A549 (cell line): ENCODE results near the gene ELF4. TPM values are rescaled to one million over a fixed set of nuclear protein-coding genes. Genes with fewer than 3 reads are reported as not detected.

Source experiments
- ATAC-seq, 2 experiments: fragments of 200-7000 bp in 1 of 2; fragments of >200 bp in 1 of 2; cut with Nextera tagmentation in 1 of 2; cut with Tn5 transposase in 1 of 2; 3 replicates each; pipeline versions ENCODE4 v1.8.0 to v1.9.1; 2018 to 2020; ENCODE audit warnings: mild to moderate bottlenecking in 1 of 2, moderate library complexity in 1 of 2
- CTCF ChIA-PET: fragments of 300-600 bp; sonication (Branson Sonifier 250); formaldehyde crosslinking; extraction: SDS; loops from one replicate; lab custom pipeline; 2021; ENCODE audit warnings: antibody characterized with exemption, inconsistent platforms; lab: Yijun Ruan, JAX
- POLR2A ChIA-PET: fragments of 350-600 bp; formaldehyde crosslinking; extraction: SDS; loops from one replicate; lab custom pipeline; 2021; ENCODE audit warnings: antibody characterized with exemption, inconsistent platforms; lab: Yijun Ruan, JAX
- DNase-seq, 2 experiments: peaks; one replicate each; pipeline versions ENCODE4 v3.0.0 to v3.0.0-alpha.2; 2011 to 2016; ENCODE audit warnings: low read depth in 1 of 2, low spot score in 1 of 2
- FAIRE-seq: peaks from 2 replicates; lab custom pipeline; 2011; peaks lifted over from hg19 to GRCh38; lab: Jason Lieb, UNC
- H3K27ac ChIP-seq, 2 experiments: fragments of >200 bp; sonication (Bioruptor Twin); formaldehyde crosslinking; 3 replicates each; pipeline ENCODE4 v1.5.1; 2016 to 2017
- H3K4me1 ChIP-seq: fragments of >200 bp; sonication (Bioruptor Twin); formaldehyde crosslinking; 3 replicates; pipeline ENCODE4 v1.6.1; 2016
- H3K4me2 ChIP-seq: fragments of >200 bp; sonication (Bioruptor Twin); formaldehyde crosslinking; 3 replicates; pipeline ENCODE4 v1.6.1; 2016
- H3K4me3 ChIP-seq: fragments of >200 bp; sonication (Bioruptor Twin); formaldehyde crosslinking; 3 replicates; pipeline ENCODE4 v1.5.1; 2016
- H3K9me3 ChIP-seq: fragments of >200 bp; sonication (Bioruptor Twin); formaldehyde crosslinking; 3 replicates; pipeline ENCODE4 v1.6.1; 2016
- BHLHE40 ChIP-seq: IDR thresholded peaks from 2 replicates; pipeline ENCODE4 v1.6.1; 2012; ENCODE audit warnings: low read depth, low read length, inconsistent platforms
- CBX2 ChIP-seq: fragments of 200-600 bp; sonication (generic); IDR thresholded peaks from 2 replicates; pipeline ENCODE4 v1.6.1; 2016; ENCODE audit warnings: low read depth, mild to moderate bottlenecking, borderline replicate concordance
- CBX8 ChIP-seq: fragments of 200-600 bp; sonication (generic); IDR thresholded peaks from 2 replicates; pipeline ENCODE4 v1.6.1; 2016
- CHD2 ChIP-seq: fragments of 150-350 bp; IDR thresholded peaks from 2 replicates; pipeline ENCODE4 v1.6.1; 2014; ENCODE audit warnings: low read length; ENCODE audit not compliant: partially characterized antibody
- EHF ChIP-seq: fragments of 250-450 bp; sonication (Bioruptor Pico); IDR thresholded peaks from 2 replicates; pipeline ENCODE4 v1.5.0; 2020; ENCODE audit warnings: mild to moderate bottlenecking
- FOSL2 ChIP-seq, 2 experiments: fragments of 450-650 bp in 1 of 2; fragments of >200 bp in 1 of 2; sonication (Bioruptor Twin) in 1 of 2; formaldehyde crosslinking; IDR thresholded peaks; 2 replicates each; pipeline versions ENCODE4 v1.5.0 to v1.6.1; 2016 to 2020; ENCODE audit warnings: mild to moderate bottlenecking in 1 of 2, moderate library complexity in 1 of 2
- HDAC2 ChIP-seq: fragments of 200-600 bp; sonication (generic); IDR thresholded peaks from 2 replicates; pipeline ENCODE4 v1.6.1; 2016
- HOXA7 ChIP-seq: fragments of 250-450 bp; sonication (Bioruptor Pico); IDR thresholded peaks from 2 replicates; pipeline ENCODE4 v1.5.0; 2020; ENCODE audit warnings: mild to moderate bottlenecking, moderate library complexity
- HOXB13 ChIP-seq: fragments of 250-450 bp; sonication (Bioruptor Pico); IDR thresholded peaks from 2 replicates; pipeline ENCODE4 v1.5.0; 2020; ENCODE audit warnings: low read depth, mild to moderate bottlenecking, moderate library complexity
- HOXB5 ChIP-seq: fragments of 250-450 bp; sonication (Bioruptor Pico); IDR thresholded peaks from 2 replicates; pipeline ENCODE4 v1.5.0; 2020; ENCODE audit warnings: mild to moderate bottlenecking, moderate library complexity
- JUN ChIP-seq, 2 experiments: fragments of >200 bp; sonication (Bioruptor Twin); formaldehyde crosslinking; IDR thresholded peaks; 2 replicates in 1 of 2; 3 replicates in 1 of 2; pipeline ENCODE4 v1.6.1; 2016 to 2017
- POLR2A ChIP-seq: IDR thresholded peaks from 2 replicates; pipeline ENCODE4 v1.6.1; 2012; ENCODE audit warnings: mild to moderate bottlenecking, low read length
- POLR2AphosphoS2 ChIP-seq: conservative IDR thresholded peaks from 2 replicates; pipeline ENCODE4 v1.6.1; 2012; ENCODE audit warnings: low read length, improper control_type of control experiment, inconsistent platforms
- RAD21 ChIP-seq, 2 experiments: fragments of >200 bp in 1 of 2; sonication (Bioruptor Twin) in 1 of 2; formaldehyde crosslinking in 1 of 2; IDR thresholded peaks in 1 of 2; conservative IDR thresholded peaks in 1 of 2; 2 replicates in 1 of 2; 3 replicates in 1 of 2; pipeline ENCODE4 v1.6.1; 2012 to 2018; ENCODE audit warnings: inconsistent platforms in 1 of 2
- RNF2 ChIP-seq: fragments of 200-600 bp; sonication (generic); IDR thresholded peaks from 2 replicates; pipeline ENCODE4 v1.6.1; 2016; ENCODE audit warnings: low read depth, mild to moderate bottlenecking, antibody characterized with exemption, moderate library complexity, borderline replicate concordance
- SREBF2 ChIP-seq: fragments of 450-650 bp; IDR thresholded peaks from 2 replicates; pipeline ENCODE4 v1.6.1; 2014; ENCODE audit warnings: mild to moderate bottlenecking, moderate library complexity
- TFCP2L1 ChIP-seq: fragments of 250-450 bp; sonication (Bioruptor Pico); IDR thresholded peaks from 2 replicates; pipeline ENCODE4 v1.5.0; 2021; ENCODE audit warnings: mild to moderate bottlenecking
- ZC3H11A ChIP-seq: fragments of 450-650 bp; IDR thresholded peaks from 2 replicates; pipeline ENCODE4 v1.6.1; 2014; ENCODE audit warnings: antibody characterized with exemption, mild to moderate bottlenecking
- ZNF302 ChIP-seq: fragments of 250-450 bp; sonication (Bioruptor Pico); IDR thresholded peaks from 2 replicates; pipeline ENCODE4 v1.9.0; 2021; ENCODE audit warnings: inconsistent platforms, mild to moderate bottlenecking, moderate library complexity
- WGBS: methylation state at CpG from one replicate; pipeline ENCODE4 v1.1.6; 2017; ENCODE audit errors: missing lambda C conversion rate; 5-methylcytosine and 5-hydroxymethylcytosine counted together
- polyA plus RNA-seq, 4 experiments: library from polyadenylated mRNA; depleted of rRNA in 3 of 4; stranded (reverse); fragments of >200 nt; fragmentation: RNase III in 1 of 4; extraction: RNeasy Plus Mini Kit Qiagen cat#74134 plus additional on column Dnase treatment in 1 of 4; gene quantifications; 2 replicates in 3 of 4; 3 replicates in 1 of 4; pipeline ENCODE4 v1.2.3, GENCODE V29; 2011 to 2017
- TF ChIP-seq, protein P1 (sequence below): IDR thresholded peaks from 2 replicates; pipeline ENCODE4 v1.6.1; 2012; ENCODE audit warnings: low read depth, borderline replicate concordance
- TF ChIP-seq, protein P2 (sequence below): IDR thresholded peaks from 2 replicates; pipeline ENCODE4 v1.6.1; 2012
- TF ChIP-seq, protein P3 (sequence below): IDR thresholded peaks from 2 replicates; pipeline ENCODE4 v1.6.1; 2012
- TF ChIP-seq, protein P4 (sequence below): fragments of 250-450 bp; sonication (Bioruptor Pico); IDR thresholded peaks from 2 replicates; pipeline ENCODE4 v1.5.0; 2020; ENCODE audit warnings: low read depth, mild to moderate bottlenecking, moderate library complexity

ELF4 gene
- polyA plus RNA-seq, 2 of the 4 experiments (the other 2 are of a cell fraction) = 16.0 to 18.0 TPM

DNA sequence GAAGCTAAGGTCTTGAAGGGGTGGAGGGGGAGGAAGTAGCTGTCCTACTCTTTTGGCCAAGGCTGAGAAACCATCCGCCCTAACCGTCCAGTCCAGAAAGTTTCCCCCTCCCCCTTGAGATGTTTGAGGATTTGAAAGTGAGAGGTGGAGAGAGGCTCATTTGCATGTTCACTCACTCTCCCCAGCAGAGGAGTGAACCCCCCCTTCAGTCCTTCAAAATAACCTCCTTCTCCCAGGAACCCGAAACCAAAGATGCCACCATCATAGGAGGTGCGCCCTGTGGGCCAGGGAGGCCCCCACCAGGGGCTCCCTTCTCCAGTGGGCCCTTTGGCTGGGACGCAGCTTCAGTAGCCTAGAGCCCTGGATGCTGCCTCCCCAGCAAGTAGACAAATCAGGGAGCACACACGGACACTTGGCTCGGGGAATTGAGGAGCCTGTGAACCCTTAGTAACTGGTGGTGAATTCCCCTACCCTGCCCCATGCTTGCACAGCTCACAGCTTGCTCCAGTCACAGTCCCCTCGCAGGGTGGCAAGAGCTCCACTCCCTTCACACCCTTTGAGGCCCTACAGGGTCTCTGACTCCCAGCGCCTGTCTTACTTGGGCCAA, 25.6 kb downstream of the ELF4 start:
- DNase-seq (no peak), ATAC-seq (no peak), FAIRE-seq (no peak)
- CTCF ChIA-PET = interaction anchor here (0.6 to 1.5 kb wide), 3 partner anchors 24 to 107 kb away, joined by 3 to 4 read pairs (median 4); no protein-coding TSS in a partner anchor
- Histone ChIP-seq H3K4me2 (no peak overlapping the region), H3K4me3 (no peak overlapping the region), H3K9me3 (no peaks in the 10 kb centered on the region), H3K27ac (no peak overlapping the region), H3K4me1 (0 out of 3 replicates have a peak, but pooled peaks cover 3% of the 10 kb centered on the region)
- TF ChIP-seq HOXB5 (CRISPR knock-in tag) (no peak), HDAC2 (no peak), RAD21 (conservative IDR thresholded peaks at IDR 0.05 in 1 of 2, IDR thresholded peaks at IDR 0.05 in 1 of 2) (no peak)
- POLR2A ChIA-PET = no interaction called here
- WGBS = 88% methylated on average over 5 of the region's 9 CpGs

DNA sequence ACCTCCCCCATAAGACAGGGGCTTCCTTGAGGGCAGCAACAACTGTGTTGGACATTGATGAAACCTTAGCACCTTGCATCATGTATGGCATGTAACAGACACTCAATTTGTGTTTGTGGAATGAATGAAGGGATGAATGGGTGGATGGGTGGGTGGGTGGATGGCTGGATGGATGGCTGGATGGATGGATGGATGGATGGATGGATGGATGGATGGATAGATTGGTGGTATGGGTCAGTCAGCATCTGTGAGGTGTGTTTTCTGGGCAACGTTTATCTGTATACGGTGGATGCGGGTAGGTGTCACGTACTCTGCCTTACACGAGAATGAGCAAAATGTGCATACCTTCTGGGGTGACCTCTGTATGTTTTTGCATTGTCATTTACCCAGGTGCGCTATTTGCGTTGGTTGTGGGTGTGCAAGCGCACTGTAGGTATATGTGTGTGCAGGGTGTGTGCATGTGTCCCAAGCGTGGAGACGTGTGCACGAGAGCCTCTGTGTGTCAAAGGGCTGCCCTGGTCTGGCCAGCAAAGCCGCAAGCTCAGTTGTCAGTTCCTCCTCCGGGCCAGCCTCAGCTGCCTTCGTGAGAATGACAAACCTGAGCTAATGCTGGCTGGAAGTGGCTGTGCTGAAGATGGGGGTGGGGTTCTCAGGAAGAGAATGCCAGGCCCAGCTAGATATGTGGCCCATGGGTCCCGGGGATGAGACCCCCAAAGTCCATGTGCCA, 26.5 kb downstream of the ELF4 start:
- no peak for FAIRE-seq
- no peak overlapping the region for H3K4me3 ChIP-seq
- ATAC-seq = no peak
- TF ChIP-seq, protein P1, sequence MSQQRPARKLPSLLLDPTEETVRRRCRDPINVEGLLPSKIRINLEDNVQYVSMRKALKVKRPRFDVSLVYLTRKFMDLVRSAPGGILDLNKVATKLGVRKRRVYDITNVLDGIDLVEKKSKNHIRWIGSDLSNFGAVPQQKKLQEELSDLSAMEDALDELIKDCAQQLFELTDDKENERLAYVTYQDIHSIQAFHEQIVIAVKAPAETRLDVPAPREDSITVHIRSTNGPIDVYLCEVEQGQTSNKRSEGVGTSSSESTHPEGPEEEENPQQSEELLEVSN = no peak
- TF ChIP-seq, protein P2, sequence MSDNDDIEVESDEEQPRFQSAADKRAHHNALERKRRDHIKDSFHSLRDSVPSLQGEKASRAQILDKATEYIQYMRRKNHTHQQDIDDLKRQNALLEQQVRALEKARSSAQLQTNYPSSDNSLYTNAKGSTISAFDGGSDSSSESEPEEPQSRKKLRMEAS = no peak
- TF ChIP-seq FOSL2 (IDR thresholded peaks at IDR 0.05) (no peak), FOSL2 (CRISPR knock-in tag; IDR thresholded peaks at IDR 0.05) (no peak), HOXA7 (CRISPR knock-in tag) (no peak), ZC3H11A (no peak), ZNF302 (no peak), CBX8 (no peak), HOXB13 (CRISPR knock-in tag) (no peak), JUN (IDR thresholded peaks at IDR 0.05) (no peak), TFCP2L1 (CRISPR knock-in tag) (no peak), POLR2AphosphoS2 (no peak), POLR2A (no peak), BHLHE40 (no peak), SREBF2 (no peak), EHF (CRISPR knock-in tag) (no peak), CHD2 (no peak), RNF2 (no peak), CBX2 (no peak)
- TF ChIP-seq, protein P3, sequence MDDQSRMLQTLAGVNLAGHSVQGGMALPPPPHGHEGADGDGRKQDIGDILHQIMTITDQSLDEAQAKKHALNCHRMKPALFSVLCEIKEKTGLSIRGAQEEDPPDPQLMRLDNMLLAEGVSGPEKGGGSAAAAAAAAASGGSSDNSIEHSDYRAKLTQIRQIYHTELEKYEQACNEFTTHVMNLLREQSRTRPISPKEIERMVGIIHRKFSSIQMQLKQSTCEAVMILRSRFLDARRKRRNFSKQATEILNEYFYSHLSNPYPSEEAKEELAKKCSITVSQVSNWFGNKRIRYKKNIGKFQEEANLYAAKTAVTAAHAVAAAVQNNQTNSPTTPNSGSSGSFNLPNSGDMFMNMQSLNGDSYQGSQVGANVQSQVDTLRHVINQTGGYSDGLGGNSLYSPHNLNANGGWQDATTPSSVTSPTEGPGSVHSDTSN = no peak
- TF ChIP-seq, protein P4, sequence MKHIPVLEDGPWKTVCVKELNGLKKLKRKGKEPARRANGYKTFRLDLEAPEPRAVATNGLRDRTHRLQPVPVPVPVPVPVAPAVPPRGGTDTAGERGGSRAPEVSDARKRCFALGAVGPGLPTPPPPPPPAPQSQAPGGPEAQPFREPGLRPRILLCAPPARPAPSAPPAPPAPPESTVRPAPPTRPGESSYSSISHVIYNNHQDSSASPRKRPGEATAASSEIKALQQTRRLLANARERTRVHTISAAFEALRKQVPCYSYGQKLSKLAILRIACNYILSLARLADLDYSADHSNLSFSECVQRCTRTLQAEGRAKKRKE (CRISPR knock-in tag) = no peak
- TF ChIP-seq, all 56 proteins: peak for 0
- H3K27ac ChIP-seq = no peak overlapping the region
- no peak overlapping the region for H3K4me2 ChIP-seq
- 94% methylated on average over 15 of the region's 15 CpGs for WGBS
- no peaks in the 10 kb centered on the region for H3K9me3 ChIP-seq
- DNase-seq = no peak
- ChIA-PET CTCF (interaction anchor here (0.7 to 0.9 kb wide), 2 partner anchors 56 to 108 kb away, joined by 3 to 4 read pairs; no protein-coding TSS in a partner anchor), POLR2A (no interaction called here)
- H3K4me1 ChIP-seq = 0 out of 3 replicates have a peak, but pooled peaks cover 3% of the 10 kb centered on the region
